GM18511 (cell line): ENCODE measurements around the gene SMPDL3B.

Experiments
- ATAC-seq: cut with Tn5 transposase; IDR thresholded peaks from one replicate; pipeline ENCODE4 v1.9.1; 2021; ENCODE audit warnings: mild to moderate bottlenecking, moderate library complexity; ENCODE audit not compliant: unreplicated experiment

Gene SMPDL3B, protein sequence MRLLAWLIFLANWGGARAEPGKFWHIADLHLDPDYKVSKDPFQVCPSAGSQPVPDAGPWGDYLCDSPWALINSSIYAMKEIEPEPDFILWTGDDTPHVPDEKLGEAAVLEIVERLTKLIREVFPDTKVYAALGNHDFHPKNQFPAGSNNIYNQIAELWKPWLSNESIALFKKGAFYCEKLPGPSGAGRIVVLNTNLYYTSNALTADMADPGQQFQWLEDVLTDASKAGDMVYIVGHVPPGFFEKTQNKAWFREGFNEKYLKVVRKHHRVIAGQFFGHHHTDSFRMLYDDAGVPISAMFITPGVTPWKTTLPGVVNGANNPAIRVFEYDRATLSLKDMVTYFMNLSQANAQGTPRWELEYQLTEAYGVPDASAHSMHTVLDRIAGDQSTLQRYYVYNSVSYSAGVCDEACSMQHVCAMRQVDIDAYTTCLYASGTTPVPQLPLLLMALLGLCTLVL

GRCh38 chr1:27934818-27935549 lies at the start of gene SMPDL3B:
TSS of gene SMPDL3B (plus strand) at chr1:27935000. CDS start at chr1:27935184, 184 bp downstream.
- ATAC-seq = no peak

- no peak for ATAC-seq
Observed at GRCh38 chr1:27885114-27885528, 49.7 kb upstream of the SMPDL3B start.

- no peak for ATAC-seq
Observed at GRCh38 chr1:27885621-27886352, 49.0 kb upstream of the SMPDL3B start.

GRCh38 chr1:27886353-27886679 lies 48.5 kb upstream of the SMPDL3B start:
- no peak for ATAC-seq

- no peak for ATAC-seq
Observed at GRCh38 chr1:27886744-27887143, 48.1 kb upstream of the SMPDL3B start.

GRCh38 chr1:27887215-27888021 lies 47.4 kb upstream of the SMPDL3B start:
- no peak for ATAC-seq

GRCh38 chr1:27889506-27889905 lies 45.3 kb upstream of the SMPDL3B start:
- no peak for ATAC-seq

DNA sequence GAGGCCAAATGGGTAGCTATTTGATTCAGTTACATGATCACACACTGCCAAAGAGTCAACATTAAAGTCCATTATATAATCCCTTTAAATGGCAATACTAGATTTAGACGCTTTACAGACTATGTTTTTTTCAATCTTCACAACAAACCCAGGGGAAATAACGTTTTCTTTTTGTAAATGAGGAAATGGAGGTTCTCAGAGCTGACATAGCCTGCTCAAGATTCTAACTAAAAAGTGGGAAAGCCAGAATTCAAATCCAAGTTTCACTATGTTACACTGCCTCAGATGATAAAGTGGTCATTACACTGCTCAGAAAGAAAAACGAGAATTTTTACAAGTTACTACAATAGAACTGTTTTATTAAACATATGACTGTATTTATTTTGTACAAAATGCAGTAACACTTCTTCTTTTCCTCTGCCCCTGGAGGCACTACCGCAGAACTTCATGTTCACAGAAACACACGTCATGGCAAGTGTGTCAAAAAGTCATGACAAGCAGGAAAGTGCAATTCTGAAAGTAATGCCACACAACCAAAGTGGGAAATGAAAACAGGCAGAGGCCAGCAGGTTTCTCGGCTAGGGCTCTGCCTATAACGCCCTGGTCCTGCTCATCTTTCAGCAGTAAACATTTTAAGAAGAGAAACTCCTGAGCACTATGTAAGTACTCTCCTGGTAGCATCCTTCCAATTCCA lies 43.5 kb upstream of the SMPDL3B start:
- ATAC-seq = peak; percentile 42

DNA sequence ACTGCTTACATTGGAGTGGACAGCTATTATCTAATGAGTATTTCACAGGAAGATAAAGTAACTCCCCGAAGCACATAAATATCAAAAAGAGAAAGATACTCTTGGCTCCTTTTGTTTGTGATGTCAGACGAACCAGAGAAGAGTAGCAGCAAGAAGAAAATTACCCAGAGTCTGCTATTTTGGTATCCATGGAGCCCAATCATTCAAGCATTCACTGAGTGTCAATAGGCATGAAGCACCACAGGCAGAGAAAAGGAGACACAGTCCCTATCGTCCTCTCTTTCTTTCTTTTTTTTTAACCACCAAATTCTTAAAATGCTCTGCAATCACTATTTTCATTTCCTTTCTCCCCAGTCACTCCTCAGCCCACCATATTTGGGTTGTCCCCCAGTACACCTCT lies 40.3 kb upstream of the SMPDL3B start:
- ATAC-seq = no peak

DNA sequence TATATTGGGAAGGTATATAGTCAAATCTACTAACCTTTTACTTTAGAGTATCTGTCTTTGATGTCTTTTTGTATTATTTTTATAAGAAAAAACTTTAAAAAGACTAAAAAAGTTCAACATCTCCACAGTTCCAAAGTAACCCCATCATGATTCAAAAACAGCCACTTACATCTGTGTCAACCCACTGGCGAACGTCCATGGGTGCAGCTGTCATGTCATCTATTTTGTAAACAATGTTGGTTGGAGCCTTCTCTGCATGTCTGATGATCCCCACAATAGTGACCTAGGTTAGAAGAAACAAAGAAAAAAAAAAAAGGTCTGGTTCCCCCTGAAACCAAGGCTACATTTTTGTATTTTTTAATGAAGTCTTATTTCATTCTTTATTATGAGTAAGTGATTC lies 28.0 kb upstream of the SMPDL3B start:
- ATAC-seq = no peak

- no peak for ATAC-seq
Observed at GRCh38 chr1:27912429-27912828, 22.4 kb upstream of the SMPDL3B start.

DNA sequence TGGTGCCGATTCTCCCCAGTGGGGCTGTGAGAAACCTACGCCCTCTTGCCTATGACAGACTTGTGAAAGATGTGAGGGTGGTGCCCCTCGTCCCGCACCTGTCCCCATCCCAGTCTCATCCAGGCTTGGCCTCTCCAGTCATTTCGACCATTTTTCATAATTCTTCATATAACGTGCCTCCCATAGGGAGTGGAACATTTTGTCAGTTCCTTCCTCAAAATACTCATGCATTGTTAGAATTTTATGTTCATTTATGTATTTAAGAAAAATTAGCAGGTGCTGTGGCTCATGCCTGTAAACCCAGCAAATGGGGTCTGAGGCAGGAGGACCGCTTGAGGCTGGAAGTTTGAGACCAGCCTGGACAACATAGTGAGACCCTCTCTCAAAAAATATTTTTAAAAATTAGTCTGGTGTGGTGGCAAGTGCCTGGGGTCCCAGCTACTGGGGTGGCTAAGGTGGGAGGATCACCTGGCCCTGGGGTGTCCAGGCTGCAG lies 19.7 kb upstream of the SMPDL3B start:
- ATAC-seq = no peak

GRCh38 chr1:27922272-27922671 lies 12.5 kb upstream of the SMPDL3B start:
- ATAC-seq = no peak

GRCh38 chr1:27928216-27928954 lies 6.4 kb upstream of the SMPDL3B start:
- no peak for ATAC-seq

DNA sequence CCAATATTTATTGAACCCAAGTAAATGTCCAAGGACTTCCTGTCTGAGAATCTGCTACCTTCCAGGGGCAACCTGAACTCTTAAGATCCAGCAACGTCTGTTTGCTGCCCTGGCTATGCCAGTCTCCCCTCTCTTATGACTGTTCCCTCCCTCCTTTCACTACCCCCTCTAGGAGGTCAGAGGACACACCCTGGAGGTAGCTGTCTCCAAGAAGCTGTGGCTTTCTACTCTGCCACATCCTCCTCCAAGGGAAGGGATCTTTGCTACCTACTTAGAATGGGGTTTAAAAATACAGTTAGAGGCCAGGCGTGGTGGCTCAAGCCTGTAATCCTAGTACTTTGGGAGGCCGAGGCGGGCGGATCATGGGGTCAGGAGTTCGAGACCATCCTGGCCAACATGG lies 3.6 kb upstream of the SMPDL3B start:
- ATAC-seq = no peak

GRCh38 chr1:27931759-27932158 lies 3.0 kb upstream of the SMPDL3B start:
- ATAC-seq = no peak

DNA sequence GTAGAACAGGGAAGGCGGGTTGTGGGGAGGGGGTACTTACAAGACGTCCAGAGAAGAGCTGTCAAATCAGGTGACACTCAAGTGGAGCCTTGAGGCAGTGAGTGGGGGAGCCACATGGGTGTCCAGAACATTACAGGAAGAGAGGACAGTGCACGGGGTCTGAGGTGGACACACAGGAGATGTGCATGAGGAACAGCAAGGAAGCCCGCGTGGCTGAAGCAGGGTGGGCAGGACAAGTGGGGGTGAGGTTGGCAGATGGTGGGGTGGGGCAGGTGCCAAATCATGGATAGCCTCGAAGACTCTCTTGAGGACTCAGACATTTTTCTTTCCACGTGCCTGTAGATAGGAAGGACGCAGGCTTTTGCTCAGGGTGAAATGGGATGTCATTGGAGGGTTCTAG lies 921 bp downstream of the SMPDL3B start:
- no peak for ATAC-seq

- ATAC-seq = no peak
Observed at GRCh38 chr1:27936370-27936769, 1.6 kb downstream of the SMPDL3B start.

GRCh38 chr1:27937524-27937836 lies 2.7 kb downstream of the SMPDL3B start:
- no peak for ATAC-seq
